ENCODE data around the gene ALDH4A1.

ALDH4A1 gene, protein sequence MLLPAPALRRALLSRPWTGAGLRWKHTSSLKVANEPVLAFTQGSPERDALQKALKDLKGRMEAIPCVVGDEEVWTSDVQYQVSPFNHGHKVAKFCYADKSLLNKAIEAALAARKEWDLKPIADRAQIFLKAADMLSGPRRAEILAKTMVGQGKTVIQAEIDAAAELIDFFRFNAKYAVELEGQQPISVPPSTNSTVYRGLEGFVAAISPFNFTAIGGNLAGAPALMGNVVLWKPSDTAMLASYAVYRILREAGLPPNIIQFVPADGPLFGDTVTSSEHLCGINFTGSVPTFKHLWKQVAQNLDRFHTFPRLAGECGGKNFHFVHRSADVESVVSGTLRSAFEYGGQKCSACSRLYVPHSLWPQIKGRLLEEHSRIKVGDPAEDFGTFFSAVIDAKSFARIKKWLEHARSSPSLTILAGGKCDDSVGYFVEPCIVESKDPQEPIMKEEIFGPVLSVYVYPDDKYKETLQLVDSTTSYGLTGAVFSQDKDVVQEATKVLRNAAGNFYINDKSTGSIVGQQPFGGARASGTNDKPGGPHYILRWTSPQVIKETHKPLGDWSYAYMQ
- total RNA-seq: 16.0 to 45.2 (median 33.4) reads per million in 18 experiments

DNA sequence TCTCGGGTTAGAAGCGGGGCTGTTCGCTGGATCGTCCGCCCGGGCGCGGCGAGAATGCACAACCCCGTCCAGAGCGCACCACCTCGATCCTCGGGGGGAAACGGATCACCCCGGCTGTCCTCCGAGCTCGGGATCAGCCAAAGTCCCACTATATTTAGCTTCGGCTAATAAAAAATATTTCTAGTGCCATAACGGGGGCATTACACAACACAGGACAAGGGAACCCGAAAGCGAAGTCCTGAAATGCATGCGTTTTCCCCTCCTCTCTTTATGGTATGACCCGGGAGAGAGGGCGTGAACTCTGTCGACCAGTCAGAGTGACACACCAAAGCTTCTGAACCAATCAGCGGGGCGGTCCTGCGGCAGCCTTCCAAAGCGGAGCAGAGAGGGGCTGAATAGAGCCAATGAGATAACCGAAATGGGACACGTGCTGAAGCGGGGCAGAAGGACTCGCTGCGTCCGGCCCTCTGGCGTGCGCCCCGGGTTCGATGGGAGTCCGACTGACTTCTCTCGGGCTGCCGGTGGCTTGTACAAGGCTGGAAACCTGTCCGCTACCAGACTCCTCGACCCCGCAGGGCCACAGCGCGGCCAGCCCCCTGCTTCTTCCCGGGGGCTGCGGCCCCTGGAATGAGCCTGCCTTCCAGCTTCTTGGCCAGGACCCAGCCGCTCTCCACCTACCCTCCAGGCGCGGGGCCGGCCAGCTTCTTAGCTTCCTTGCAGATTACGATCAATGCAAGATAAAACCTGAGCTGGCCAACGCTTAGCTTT is at the start of gene ALDH4A1:
Gene ALDH4A1, minus strand, starts transcription at position 33 of the 768 bp plus-strand sequence. Its CDS starts 32 bp downstream, at position 1.
- peak; percentile 98 for DNase-seq

DNA sequence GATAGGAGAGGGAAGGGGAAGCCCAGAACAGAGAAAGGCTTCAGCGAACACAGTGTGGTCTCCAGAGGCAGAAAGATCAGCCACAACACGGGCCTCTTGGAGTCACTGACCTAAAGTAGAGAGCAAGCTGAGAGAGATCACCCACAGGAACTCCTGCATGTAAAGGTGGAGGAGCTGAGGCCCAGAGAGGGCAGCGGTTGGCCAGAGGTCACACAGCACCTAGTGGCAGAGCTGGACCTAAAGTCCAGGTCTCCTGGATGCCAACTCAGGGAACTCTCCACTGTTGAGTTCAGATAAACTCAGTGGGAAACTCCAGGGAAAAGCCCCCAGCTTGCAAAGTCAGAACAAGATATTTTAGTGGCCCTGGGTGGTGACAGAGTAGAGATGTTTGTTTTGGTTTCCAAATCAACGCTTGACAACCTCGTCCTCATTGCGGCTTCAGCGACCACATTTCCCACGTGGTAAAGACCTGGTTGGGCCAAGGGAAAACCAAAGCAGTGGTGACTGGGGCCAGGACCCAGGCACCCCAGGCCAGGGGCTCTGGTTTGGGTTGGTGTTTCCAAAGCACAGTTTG is 49.5 kb upstream of the ALDH4A1 start:
- DNase-seq: peak in 1 of 2 donors; percentile 30

DNA sequence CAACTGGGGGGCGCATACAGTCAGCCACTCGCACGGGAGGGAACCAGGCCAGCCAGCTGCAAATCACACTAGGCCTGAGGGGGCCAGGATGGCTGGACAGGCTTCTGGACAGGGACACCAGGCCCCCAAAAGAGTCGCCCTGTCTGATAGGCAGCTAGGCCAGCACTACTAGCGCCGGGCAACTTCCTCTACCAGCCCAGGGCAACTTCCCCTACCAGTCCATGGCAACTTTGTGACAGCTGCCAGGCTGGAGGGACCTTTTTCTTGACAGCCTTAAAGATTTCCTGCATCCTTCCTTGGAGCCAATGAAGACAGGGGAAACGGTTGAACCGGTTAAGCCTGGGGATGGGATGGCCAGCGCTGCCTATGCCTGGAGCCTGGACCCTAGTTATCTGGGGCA is 49.1 kb upstream of the ALDH4A1 start:
- peak; percentile 60 to 68 for DNase-seq

DNA sequence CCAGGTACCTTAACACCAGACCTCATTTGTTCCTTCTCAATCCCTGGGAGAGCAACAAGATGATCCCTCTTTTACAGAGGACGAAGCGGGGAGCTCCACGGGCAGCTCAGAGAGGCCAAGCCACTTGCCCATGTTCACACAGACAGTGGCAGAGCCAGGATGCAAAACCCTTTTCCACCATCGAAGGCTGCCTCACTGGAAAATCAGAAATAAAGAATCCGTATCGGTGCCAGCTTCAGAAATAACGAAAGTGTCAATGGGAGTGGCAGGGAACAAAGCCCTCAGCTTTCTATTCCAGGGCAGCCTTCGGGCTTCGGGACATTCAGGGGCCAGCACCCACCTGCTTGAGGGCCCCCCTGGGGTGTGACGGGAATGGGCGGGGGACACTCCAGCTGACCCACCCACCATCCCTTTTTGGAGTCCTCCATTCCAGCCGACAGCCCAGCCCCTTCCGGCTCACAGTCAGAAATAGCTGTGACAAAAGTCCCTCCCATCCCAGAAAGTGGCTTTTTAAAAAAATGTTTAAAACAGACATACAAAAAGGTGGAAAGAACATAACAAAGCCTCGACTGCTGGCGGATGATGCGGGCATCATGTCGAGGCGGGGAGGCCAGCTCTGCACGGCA is 48.2 kb upstream of the ALDH4A1 start:
- DNase-seq: peak in 1 of 2 donors; percentile 32

DNA sequence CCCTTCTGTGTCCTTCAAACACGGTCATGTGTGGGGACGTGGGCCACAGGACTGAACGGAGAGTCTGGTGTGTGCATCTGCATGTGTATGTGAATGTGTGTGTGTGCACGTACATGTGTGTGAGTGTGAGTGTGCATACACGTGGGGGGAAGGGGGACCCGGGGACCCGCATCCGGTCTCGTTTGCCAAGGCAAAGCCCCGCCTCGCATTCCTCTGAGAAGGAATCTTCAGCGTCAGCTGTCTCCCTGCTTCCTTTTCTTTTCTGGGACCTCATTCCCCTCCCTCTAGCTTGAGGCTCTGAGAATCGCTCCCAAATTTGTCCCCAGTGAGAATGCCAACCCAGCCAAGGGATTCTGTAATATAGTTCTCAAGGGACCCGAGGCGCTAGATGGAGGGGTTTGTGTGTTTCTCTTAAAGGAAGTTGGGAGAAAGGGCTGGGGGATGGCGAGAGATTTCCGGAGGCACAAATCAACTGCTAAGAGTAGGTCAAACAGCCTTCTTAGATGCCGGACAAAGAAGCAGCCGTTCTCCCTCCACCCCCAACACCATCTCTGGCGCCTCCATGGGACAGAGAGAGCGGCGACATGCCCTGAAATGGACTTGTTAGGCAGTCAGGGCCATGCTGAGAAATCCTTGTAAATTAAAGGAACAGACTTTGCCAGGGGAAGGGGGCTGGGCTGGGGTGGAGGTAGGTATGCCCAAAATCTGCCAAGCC is 47.5 kb upstream of the ALDH4A1 start:
- peak; percentile 33 to 34 for DNase-seq

DNA sequence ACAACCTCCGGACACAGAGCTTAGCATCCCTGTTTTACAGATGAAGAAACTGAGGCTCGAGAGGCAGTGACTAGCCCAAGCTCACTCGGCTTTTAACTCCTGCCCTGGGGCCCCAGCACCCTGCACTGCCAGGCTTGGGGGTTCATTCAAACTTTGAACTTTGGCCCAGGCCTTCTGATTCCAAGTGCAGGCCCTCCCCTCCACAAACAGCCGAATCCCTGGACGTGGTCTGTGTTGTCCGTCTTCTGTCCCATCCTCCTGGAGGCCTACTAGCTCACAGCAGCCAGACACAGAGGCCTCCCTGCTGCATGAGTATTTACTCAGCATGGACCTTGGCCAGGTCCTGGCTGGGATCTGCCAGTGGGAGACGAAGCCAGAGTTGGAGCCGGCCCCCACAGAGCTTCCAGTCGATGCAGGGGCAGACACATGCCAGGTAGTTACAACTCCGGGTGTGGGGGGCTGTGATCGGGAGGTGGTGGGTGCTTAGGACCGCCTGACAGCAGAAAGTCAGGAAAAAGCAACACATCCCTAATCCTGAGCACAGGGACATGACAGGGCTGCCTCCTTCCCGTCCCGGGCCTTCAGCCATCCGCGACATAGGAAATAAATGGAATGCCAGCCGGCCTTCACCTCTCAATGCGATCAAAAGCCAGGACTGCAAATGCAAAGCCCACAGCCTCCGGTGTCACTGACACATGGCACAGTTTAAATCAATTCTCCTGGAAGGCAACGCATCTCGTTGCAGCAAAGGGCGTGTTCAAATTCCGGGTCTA is 46.7 kb upstream of the ALDH4A1 start:
- DNase-seq: no peak

DNA sequence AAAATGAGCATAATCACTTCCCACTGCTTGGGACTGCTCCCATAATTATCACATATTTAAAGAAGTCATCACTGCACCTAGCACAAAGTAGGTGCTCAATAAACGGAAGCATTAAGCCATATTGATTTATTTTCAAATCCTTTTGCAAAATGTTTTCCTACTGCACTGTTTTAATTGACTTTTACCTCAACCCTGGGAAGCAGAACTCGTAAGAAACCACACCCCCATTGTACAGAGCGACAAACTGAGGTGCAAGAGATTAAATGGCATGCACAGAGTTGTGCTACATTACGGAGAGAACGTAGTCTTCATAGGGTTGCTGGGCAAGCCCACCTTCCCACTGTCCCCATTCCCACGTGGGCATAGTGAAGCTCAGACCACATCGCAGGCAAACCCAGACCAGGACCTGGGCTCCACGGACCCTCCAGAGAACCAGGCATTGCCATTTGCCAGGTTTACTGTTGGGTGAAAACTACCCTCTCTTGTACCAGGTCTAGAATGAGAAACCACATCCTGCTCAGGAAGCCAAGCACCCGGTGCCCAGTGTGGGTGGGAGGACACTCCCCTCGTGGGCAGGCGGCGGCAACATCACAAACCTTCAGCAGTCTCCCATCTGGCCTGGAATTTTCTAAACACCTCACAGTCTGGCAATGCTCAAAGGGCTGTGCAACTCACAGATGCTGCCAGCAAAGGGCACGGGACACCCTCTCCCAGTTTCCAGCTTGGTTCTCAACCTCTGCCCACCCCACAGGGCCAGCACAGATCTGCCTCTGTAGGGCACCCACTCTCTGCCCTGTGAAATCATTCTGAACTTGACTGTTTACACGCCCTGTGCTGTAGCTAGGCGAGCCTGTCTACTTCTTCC is 45.9 kb upstream of the ALDH4A1 start:
- DNase-seq: peak; percentile 22 to 41

DNA sequence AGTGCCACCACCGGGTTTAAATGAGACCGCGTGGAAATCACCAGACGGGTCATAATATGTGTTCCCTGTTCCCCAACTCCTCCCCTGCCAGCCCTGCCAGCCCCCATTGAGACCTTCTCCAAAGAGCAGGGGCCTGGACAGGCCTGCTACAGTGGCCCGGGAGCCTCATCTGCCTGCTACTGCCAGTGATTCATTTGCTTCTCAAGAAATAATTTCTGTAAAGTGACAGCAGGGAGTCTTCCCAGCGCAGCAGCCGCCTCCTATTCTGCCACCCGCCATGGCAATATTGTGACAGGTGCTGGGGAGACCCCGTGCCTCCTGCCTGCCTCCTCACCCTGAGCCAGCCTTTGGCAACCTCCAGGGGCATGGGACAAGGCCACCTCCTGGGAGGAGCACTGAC is 45.2 kb upstream of the ALDH4A1 start:
- DNase-seq: no peak

DNA sequence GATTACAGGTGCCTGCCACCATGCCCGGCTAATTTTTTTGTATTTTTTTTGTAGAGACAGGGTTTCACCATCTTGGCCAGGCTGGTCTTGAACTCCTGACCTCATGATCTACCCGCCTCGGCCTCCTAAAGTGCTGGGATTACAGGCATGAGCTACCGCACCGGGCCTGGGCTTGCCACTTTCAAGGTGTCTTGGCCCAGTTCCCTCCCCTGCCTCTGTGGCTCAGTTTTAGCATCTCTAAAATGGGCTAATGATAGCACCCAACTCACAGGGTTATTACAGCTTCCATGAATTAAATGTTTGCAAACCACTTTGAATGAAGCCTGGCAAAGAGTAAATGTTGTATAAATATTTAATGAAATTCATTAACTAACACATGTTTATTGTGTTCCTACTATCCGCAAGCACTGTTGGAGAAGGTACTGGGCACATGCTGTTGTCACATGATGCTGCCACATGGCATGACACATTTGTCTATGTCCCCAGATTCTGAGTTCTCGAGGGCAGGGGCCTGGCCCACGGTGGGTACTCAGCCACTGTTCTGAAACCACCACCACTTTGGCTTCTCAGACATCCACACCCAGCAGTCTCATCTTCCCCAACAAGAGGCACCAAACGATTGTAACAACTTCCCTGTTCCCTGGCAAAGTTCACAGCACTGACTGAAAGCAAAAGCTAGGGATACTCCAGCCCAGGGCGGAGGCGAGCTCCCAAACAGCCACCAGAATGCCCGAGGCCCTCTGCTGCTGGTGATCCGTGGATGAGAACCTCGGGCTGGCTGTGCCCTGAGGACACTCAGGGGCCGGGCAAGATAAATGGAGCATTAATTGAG is 44.4 kb upstream of the ALDH4A1 start:
- DNase-seq: peak in 1 of 2 donors; percentile 32

DNA sequence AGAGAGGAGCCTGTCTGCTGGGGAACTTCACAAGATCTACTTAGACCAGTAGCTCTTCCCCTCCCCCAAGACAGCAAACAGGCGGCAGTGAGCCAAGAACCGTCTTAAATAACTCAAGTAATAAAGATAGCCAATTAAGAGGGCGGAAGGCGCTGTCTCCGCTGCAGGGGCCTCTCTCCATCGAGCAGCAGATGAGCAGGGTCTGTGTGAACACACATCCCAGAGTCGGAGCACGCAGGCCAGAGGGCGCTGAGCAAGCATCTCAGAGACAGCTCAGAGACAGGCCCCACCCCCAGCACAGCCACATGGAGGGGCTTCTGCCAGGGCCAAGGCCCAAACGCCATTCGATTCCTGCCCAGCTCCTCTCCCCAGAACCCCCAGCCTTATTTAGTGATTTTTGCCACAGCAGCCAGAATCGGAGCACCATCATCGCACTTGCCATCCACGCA is 43.1 kb upstream of the ALDH4A1 start:
- DNase-seq: no peak

DNA sequence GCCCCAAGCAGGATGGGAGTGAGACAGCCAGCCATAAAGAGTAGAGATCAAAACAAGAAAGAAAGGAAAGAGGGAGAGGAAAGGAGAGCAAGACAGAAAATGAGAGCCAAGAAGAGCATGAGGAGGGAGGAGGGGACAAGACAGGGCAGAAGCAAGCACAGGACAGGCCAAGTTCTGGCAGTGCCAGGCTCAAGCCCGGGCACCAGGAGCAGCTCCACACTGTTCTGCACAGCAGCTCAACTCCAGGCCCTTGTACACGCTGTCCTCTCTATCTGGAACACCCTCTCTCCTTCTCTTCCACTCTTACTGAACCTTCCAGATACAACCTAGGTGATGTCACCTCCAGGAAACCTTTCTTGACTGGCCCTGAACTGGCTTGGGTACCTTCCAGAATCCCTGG is 42.5 kb upstream of the ALDH4A1 start:
- DNase-seq: no peak

DNA sequence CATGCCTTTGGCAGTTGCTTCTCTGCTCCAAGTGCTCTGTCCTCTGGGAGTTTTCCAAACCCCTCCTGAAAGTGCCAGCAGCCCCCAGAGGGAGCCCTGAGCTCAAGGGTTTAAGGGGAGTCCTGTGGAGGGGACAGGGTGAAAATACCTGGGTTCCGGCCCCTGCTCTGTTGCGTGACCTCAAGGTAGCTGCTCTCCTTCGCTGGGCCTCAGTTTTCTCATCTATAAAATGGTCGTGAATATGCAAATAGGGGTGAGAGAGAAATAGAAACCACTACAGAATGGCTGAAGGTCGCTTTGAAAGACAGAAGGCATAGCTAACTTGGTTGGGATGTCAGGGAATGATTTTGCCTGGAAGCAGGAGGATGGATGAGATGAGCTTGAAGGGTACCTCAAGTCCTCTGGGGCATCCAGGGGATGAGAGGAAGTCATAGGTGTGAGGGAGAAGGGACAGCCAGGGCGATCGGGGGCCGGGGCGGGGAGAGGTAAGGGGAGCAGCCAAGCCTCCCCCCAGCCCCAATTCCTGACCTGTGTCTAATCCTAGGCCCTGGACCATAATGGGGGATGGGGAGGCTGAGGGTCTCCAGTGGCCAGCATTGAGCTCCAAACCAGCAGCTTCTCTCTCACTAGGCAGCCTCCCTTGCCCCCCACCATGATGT is 41.7 kb upstream of the ALDH4A1 start:
- no peak for DNase-seq

DNA sequence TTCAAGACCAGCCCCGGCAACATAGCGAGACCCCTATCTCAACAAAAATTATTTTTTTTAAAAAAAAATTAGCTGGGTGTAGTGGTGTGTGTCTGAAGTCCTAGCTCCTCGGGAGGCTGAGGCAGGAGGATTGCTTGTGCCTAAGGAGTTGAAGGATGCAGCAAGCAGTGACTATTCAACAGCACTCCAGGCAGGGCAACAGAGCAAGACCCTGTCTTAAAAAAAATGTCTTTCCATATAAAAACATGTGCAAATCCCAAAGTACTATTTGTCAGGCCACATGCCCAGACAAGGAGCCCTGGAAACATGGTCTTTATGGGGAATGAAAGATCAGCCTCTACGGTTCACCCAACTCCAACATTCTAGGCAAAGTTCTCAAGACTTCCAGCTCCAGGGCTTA is 40.8 kb upstream of the ALDH4A1 start:
- DNase-seq: no peak

DNA sequence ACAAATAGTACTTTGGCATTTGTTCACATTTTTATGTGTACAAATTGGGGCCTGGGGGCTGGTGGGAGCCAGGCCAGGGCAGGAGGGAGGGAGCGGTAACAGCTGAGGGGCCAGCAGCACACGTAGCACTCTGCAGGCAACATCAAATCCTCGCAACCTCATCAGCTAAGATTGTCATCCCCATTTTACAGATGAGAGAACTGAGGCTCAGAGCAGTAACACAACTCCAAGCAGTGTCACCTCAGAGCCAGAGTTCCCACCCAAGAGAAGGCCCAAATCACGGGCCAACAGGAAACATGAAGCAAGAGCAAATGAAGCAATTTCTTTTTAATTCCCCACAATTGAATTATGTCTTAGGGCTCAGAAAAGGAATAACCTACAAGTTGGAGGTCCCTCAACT is 40.0 kb upstream of the ALDH4A1 start:
- peak in 1 of 2 donors; percentile 33 for DNase-seq

DNA sequence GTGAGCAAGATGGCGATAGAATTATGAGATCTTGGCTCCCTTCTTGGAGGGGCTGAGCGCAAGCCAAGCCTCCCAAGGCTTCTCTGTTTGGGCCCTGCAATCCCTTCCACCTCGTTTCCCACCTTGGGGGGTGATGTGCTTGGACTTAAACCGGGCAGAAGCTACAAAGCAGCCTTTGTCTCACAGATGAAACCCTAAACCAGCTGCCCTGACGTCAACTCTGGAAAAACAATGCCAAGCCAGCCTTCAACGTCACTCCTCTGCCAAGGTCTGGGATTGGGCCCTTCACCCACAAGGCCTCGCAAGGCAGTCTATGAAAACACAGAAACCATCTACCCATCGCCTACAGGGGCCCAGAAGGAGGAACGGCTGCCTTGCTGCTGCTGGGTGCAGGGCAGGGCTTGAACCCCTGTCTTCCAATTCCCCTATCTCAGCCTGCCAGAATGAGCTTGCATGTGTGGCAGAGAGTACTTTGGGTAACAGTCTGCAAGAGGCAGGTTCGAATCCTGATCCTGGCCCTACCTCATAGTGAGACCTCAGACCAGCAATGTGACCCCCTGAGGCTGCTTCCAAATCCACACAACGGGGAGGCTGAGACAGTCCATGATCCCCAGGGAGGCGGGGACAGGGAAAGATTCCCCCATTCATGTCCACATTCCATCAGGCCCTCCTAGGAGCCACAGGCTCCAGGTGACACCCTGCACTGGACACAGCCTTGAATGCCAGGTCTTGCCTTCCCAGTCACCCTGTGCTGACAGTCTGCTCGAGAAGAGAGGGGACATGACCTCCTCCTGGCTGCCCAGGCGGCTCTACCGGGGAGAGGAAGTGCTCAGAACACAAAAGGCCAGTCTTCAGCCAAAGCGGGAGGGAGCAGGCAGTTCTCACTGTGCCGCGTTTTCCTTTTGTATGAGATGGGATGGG is 39.1 kb upstream of the ALDH4A1 start:
- no peak for DNase-seq

DNA sequence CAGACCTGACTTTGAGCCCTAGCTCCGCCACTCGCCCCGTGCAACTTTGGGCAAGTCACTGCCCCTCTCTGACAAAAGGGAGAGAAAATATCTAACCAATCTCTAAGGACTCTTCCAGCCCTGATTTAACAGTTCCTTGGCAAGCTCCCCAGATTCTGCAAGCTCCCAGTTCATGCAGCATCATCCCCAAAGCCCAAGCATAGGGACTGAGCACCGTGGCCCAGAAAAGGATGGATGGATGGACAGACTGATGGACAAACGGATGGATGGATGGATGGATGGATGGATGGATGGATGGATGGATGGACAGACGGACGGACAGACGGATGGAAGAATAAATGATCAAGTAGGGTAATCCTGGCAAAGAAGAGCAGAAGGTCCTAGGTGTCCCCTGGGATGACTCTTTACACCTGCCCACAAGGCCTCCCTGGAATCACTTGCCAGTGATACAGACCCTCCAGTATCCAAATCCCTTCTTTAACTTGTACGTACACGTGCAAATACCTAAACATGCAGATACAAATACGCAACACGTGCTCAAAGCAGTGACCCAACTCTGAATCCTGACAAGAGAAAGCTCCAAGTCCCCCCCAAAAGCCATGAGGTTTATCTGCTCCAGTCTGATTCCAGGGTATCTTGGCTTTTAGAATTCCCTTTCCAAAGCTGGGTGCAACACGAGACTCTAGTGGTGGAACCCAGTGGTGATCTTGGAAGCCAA is 38.1 kb upstream of the ALDH4A1 start:
- no peak for DNase-seq

All from inflammatory macrophage (primary cell).